IPS-15b (cell line): ENCODE data around the gene INMT.

Experiments
- H3K27me3 ChIP-seq: one replicate; pipeline ENCODE4 v1.6.1; 2013; ENCODE audit warnings: low read length; ENCODE audit not compliant: control insufficient read depth, insufficient read depth
- H3K36me3 ChIP-seq: one replicate; pipeline ENCODE4 v1.6.1; 2013; ENCODE audit warnings: low read length; ENCODE audit not compliant: control insufficient read depth, insufficient read depth
- H3K4me1 ChIP-seq: one replicate; pipeline ENCODE4 v1.6.1; 2013; ENCODE audit warnings: mild to moderate bottlenecking, low read length; ENCODE audit not compliant: control insufficient read depth, insufficient read depth
- H3K4me3 ChIP-seq: one replicate; pipeline ENCODE4 v1.5.1; 2013; ENCODE audit warnings: low read depth, low read length
- H3K9ac ChIP-seq: one replicate; pipeline ENCODE4 v1.6.1; 2013; ENCODE audit warnings: low read depth, mild to moderate bottlenecking, low read length
- H3K9me3 ChIP-seq: one replicate; pipeline ENCODE4 v1.6.1; 2013; ENCODE audit warnings: mild to moderate bottlenecking, low read length; ENCODE audit not compliant: control insufficient read depth, insufficient read depth

The INMT gene

GRCh38 chr7:30795161-30795948, 43.4 kb downstream of the INMT start:
- H3K27me3 ChIP-seq, result no peaks in the 10 kb centered on the region
- H3K36me3 ChIP-seq, result no peaks in the 10 kb centered on the region
- no peaks in the 10 kb centered on the region for H3K9me3 ChIP-seq
- H3K4me1 ChIP-seq, result peaks cover 4% of the 10 kb centered on the region
- H3K9ac ChIP-seq, result no peak overlapping the region
- no peak overlapping the region for H3K4me3 ChIP-seq

- Histone ChIP-seq H3K4me1 (no peaks in the 10 kb centered on the region), H3K4me3 (no peak overlapping the region), H3K9ac (no peak overlapping the region), H3K27me3 (no peaks in the 10 kb centered on the region), H3K9me3 (no peaks in the 10 kb centered on the region), H3K36me3 (no peaks in the 10 kb centered on the region)
These were observed 44.4 kb downstream of the INMT start for GRCh38 chr7:30796105-30796869.

- H3K36me3 ChIP-seq, result no peaks in the 10 kb centered on the region
- H3K9ac ChIP-seq, result no peak overlapping the region
- H3K9me3 ChIP-seq, result no peaks in the 10 kb centered on the region
- no peak overlapping the region for H3K4me3 ChIP-seq
- H3K4me1 ChIP-seq, result no peaks in the 10 kb centered on the region
- H3K27me3 ChIP-seq, result no peaks in the 10 kb centered on the region
These were observed 45.5 kb downstream of the INMT start for GRCh38 chr7:30797176-30798040.

- Histone ChIP-seq H3K9me3 (no peaks in the 10 kb centered on the region), H3K4me3 (no peak overlapping the region), H3K9ac (no peak overlapping the region), H3K27me3 (no peaks in the 10 kb centered on the region), H3K4me1 (no peaks in the 10 kb centered on the region), H3K36me3 (no peaks in the 10 kb centered on the region)
These were observed 47.5 kb downstream of the INMT start for GRCh38 chr7:30799206-30799975.

GRCh38 chr7:30799976-30800661, 48.2 kb downstream of the INMT start:
- H3K36me3 ChIP-seq, result no peaks in the 10 kb centered on the region
- H3K4me3 ChIP-seq, result no peak overlapping the region
- H3K9me3 ChIP-seq, result no peaks in the 10 kb centered on the region
- H3K9ac ChIP-seq, result no peak overlapping the region
- no peaks in the 10 kb centered on the region for H3K27me3 ChIP-seq
- H3K4me1 ChIP-seq, result no peaks in the 10 kb centered on the region

- Histone ChIP-seq H3K36me3 (no peaks in the 10 kb centered on the region), H3K9ac (no peak overlapping the region), H3K27me3 (no peaks in the 10 kb centered on the region), H3K4me3 (no peak overlapping the region), H3K4me1 (no peaks in the 10 kb centered on the region), H3K9me3 (no peaks in the 10 kb centered on the region)
These were observed 48.9 kb downstream of the INMT start for GRCh38 chr7:30800785-30801252.

- H3K4me3 ChIP-seq, result no peak overlapping the region
- H3K9me3 ChIP-seq, result no peaks in the 10 kb centered on the region
- no peaks in the 10 kb centered on the region for H3K4me1 ChIP-seq
- no peak overlapping the region for H3K9ac ChIP-seq
- no peaks in the 10 kb centered on the region for H3K27me3 ChIP-seq
- H3K36me3 ChIP-seq, result no peaks in the 10 kb centered on the region
These were observed 50.9 kb downstream of the INMT start for GRCh38 chr7:30802812-30803211.

GRCh38 chr7:30804078-30804661, 52.2 kb downstream of the INMT start:
- H3K36me3 ChIP-seq, result no peaks in the 10 kb centered on the region
- H3K9ac ChIP-seq, result no peak overlapping the region
- no peaks in the 10 kb centered on the region for H3K27me3 ChIP-seq
- no peak overlapping the region for H3K4me3 ChIP-seq
- H3K4me1 ChIP-seq, result no peaks in the 10 kb centered on the region
- H3K9me3 ChIP-seq, result no peaks in the 10 kb centered on the region

- H3K4me1 ChIP-seq, result no peaks in the 10 kb centered on the region
- no peaks in the 10 kb centered on the region for H3K36me3 ChIP-seq
- H3K9ac ChIP-seq, result no peak overlapping the region
- H3K27me3 ChIP-seq, result no peaks in the 10 kb centered on the region
- no peak overlapping the region for H3K4me3 ChIP-seq
- no peaks in the 10 kb centered on the region for H3K9me3 ChIP-seq
These were observed 53.3 kb downstream of the INMT start for GRCh38 chr7:30805081-30805691.

- H3K4me1 ChIP-seq, result no peaks in the 10 kb centered on the region
- H3K36me3 ChIP-seq, result no peaks in the 10 kb centered on the region
- no peaks in the 10 kb centered on the region for H3K27me3 ChIP-seq
- H3K9ac ChIP-seq, result no peak overlapping the region
- no peaks in the 10 kb centered on the region for H3K9me3 ChIP-seq
- no peak overlapping the region for H3K4me3 ChIP-seq
These were observed 54.0 kb downstream of the INMT start for GRCh38 chr7:30805931-30806330.
